ENCODE data around the gene BTF3L4.
"Not testable (repeated sequence)": the region's sequence is repeated elsewhere in the genome, so short reads cannot be mapped to it uniquely, and the experiment has no call there.

Gene BTF3L4

GRCh38 chr1:52056163-52056936 is at the start of gene BTF3L4:
BTF3L4 (plus strand) TSS chr1:52056295; CDS start chr1:52059848, 3,553 bp downstream.
- peak; percentile 94 for DNase-seq
- peak; percentile 98 for ATAC-seq

GRCh38 chr1:52007215-52008002 is 48.7 kb upstream of the BTF3L4 start:
- DNase-seq: no peak
- ATAC-seq: no peak

- ATAC-seq (no peak), DNase-seq (no peak)
These were observed 47.9 kb upstream of the BTF3L4 start for GRCh38 chr1:52008071-52008809.

- DNase-seq (no peak), ATAC-seq (no peak)
These were observed 34.0 kb upstream of the BTF3L4 start for GRCh38 chr1:52022133-52022532.

- ATAC-seq (no peak), DNase-seq (no peak)
These were observed 29.8 kb upstream of the BTF3L4 start for GRCh38 chr1:52026278-52026677.

- no peak for DNase-seq
- no peak for ATAC-seq
These were observed 27.8 kb upstream of the BTF3L4 start for GRCh38 chr1:52028328-52028727.

GRCh38 chr1:52028839-52029238 is 27.3 kb upstream of the BTF3L4 start:
- ATAC-seq: not testable (repeated sequence)

GRCh38 chr1:52032124-52032784 is 23.8 kb upstream of the BTF3L4 start:
- ATAC-seq: no peak
- DNase-seq: no peak

More at GRCh38 chr1:52028839-52029238, 27.3 kb upstream of the BTF3L4 start:
- not testable (repeated sequence) for DNase-seq

GRCh38 chr1:52032785-52033131 is 23.3 kb upstream of the BTF3L4 start:
- peak; percentile 28 for DNase-seq
- no peak for ATAC-seq

GRCh38 chr1:52033190-52034049 is 22.7 kb upstream of the BTF3L4 start, which contains the start of gene KTI12:
KTI12 (minus strand) TSS chr1:52033810; CDS start chr1:52033761, 49 bp downstream.
- peak; percentile 85 for DNase-seq

GRCh38 chr1:52034050-52034384 is 22.1 kb upstream of the BTF3L4 start:
- ATAC-seq (no peak), DNase-seq (no peak)

More at GRCh38 chr1:52033190-52034049, 22.7 kb upstream of the BTF3L4 start, which contains the start of gene KTI12:
- peak; percentile 97 for ATAC-seq

GRCh38 chr1:52037402-52037814 is 18.7 kb upstream of the BTF3L4 start:
- no peak for DNase-seq
- no peak for ATAC-seq

GRCh38 chr1:52037909-52038308 is 18.2 kb upstream of the BTF3L4 start:
- DNase-seq (no peak), ATAC-seq (no peak)

- DNase-seq: no peak
- ATAC-seq: no peak
These were observed 14.4 kb upstream of the BTF3L4 start for GRCh38 chr1:52041551-52042185.

GRCh38 chr1:52045236-52045635 is 10.9 kb upstream of the BTF3L4 start:
- ATAC-seq: no peak
- DNase-seq: no peak

- not testable (repeated sequence) for DNase-seq, ATAC-seq
These were observed 10.4 kb upstream of the BTF3L4 start for GRCh38 chr1:52045666-52046195.

GRCh38 chr1:52049337-52049736 is 6.8 kb upstream of the BTF3L4 start:
- ATAC-seq, DNase-seq: not testable (repeated sequence)

- no peak for DNase-seq
- no peak for ATAC-seq
These were observed 2.2 kb upstream of the BTF3L4 start for GRCh38 chr1:52053862-52054261.

GRCh38 chr1:52054496-52055065 is 1.5 kb upstream of the BTF3L4 start:
- DNase-seq: no peak
- ATAC-seq: no peak

Measured in stimulated activated naive CD8-positive, alpha-beta T cell treated with anti-CD3 and anti-CD28 coated beads, Interleukin-15, Interleukin-2, amounts not matched to agents 100 U/mL and 50 U/mL, for 24 hours (primary cell).